Brain microvascular endothelial cell (primary cell): ENCODE measurements around the gene UIMC1.

ENCODE experiments used
- DNase-seq: peaks from one replicate; pipeline ENCODE4 v3.0.0-alpha.2; 2020
- H3K27ac ChIP-seq: fragments of 250-450 bp; sonication (Bioruptor Pico); 2 replicates; pipeline ENCODE4 v1.5.1; 2020; ENCODE audit warnings: mild to moderate bottlenecking, moderate library complexity
- H3K27me3 ChIP-seq: fragments of 250-450 bp; sonication (Bioruptor Pico); replicated peaks from 2 replicates; pipeline ENCODE4 v1.5.1; 2020; ENCODE audit warnings: mild to moderate bottlenecking
- H3K36me3 ChIP-seq: fragments of 250-450 bp; sonication (Bioruptor Pico); replicated peaks from 2 replicates; pipeline ENCODE4 v1.5.1; 2020; ENCODE audit warnings: mild to moderate bottlenecking
- H3K4me3 ChIP-seq: 2 replicates; pipeline ENCODE4 v1.5.1; 2011; ENCODE audit warnings: low read depth, mild to moderate bottlenecking, control low read depth, low read length, moderate library complexity
- CTCF ChIP-seq: IDR thresholded peaks from 2 replicates; pipeline ENCODE4 v1.5.1; 2011; ENCODE audit warnings: low read depth, mild to moderate bottlenecking, moderate library complexity, low read length, control low read depth, inconsistent platforms; ENCODE audit errors: missing control alignments
- in situ Hi-C: cut with HindIII; loops from 2 replicates; pipeline ENCODE4 v1.10.0; 2017; ENCODE audit warnings: low sequenced_read_pairs, low pct_ligation_motif_present

UIMC1 gene

GRCh38 chr5:176882567-176882903, 124.0 kb downstream of the UIMC1 start:
- TF ChIP-seq CTCF = no peak
- Histone ChIP-seq H3K27ac (no peak overlapping the region), H3K36me3 (no peaks in the 10 kb centered on the region), H3K27me3 (peaks cover 7% of the 10 kb centered on the region), H3K4me3 (no peak overlapping the region)
- no peak for DNase-seq
- in situ Hi-C loops = no loop called here

GRCh38 chr5:176881816-176882566, 124.6 kb downstream of the UIMC1 start:
- in situ Hi-C loops = no loop called here
- DNase-seq = no peak
- no peaks in the 10 kb centered on the region for H3K36me3 ChIP-seq
- H3K27me3 ChIP-seq = peaks cover 13% of the 10 kb centered on the region
- TF ChIP-seq CTCF = no peak
- no peak overlapping the region for H3K27ac ChIP-seq
- no peak overlapping the region for H3K4me3 ChIP-seq

GRCh38 chr5:176881021-176881749, 125.4 kb downstream of the UIMC1 start:
- Histone ChIP-seq H3K27ac (no peak overlapping the region), H3K27me3 (peaks cover 20% of the 10 kb centered on the region), H3K4me3 (no peak overlapping the region), H3K36me3 (no peaks in the 10 kb centered on the region)
- in situ Hi-C loops = no loop called here
- no peak for TF ChIP-seq CTCF
- DNase-seq = no peak

- DNase-seq = no peak
- in situ Hi-C loops = no loop called here
- Histone ChIP-seq H3K4me3 (no peak overlapping the region), H3K27ac (no peak overlapping the region), H3K27me3 (peaks cover 26% of the 10 kb centered on the region), H3K36me3 (no peaks in the 10 kb centered on the region)
- no peak for TF ChIP-seq CTCF
Observed at GRCh38 chr5:176880366-176881020, 126.1 kb downstream of the UIMC1 start.

- H3K36me3 ChIP-seq = no peaks in the 10 kb centered on the region
- no peak overlapping the region for H3K27ac ChIP-seq
- DNase-seq = no peak
- no peak overlapping the region for H3K4me3 ChIP-seq
- H3K27me3 ChIP-seq = peaks cover 30% of the 10 kb centered on the region
- TF ChIP-seq CTCF = no peak
- in situ Hi-C loops = no loop called here
Observed at GRCh38 chr5:176879663-176880361, 126.8 kb downstream of the UIMC1 start.
